A673 (cell line): ENCODE results near the gene ZNF107. TPM values are rescaled to one million over a fixed set of nuclear protein-coding genes. Genes with fewer than 3 reads are reported as not detected.

Experiments
- BruUV-seq: library from RNA; stranded (reverse); fragments of 400-500 nt; replicated peaks from 2 replicates; lab custom pipeline; 2021; lab: Mats Ljungman, UMichigan
- CTCF ChIA-PET: fragments of 300-600 bp; sonication (Branson Sonifier 250); formaldehyde crosslinking; loops from one replicate; lab custom pipeline; 2022; ENCODE audit warnings: antibody characterized with exemption; lab: Charles Lee
- POLR2A ChIA-PET: fragments of 300-600 bp; sonication (Branson Sonifier 250); formaldehyde crosslinking; loops from one replicate; lab custom pipeline; 2022; ENCODE audit warnings: antibody characterized with exemption; ENCODE audit not compliant: low non-redundant PET; lab: Charles Lee
- DNase-seq: peaks from one replicate; pipeline ENCODE4 v3.0.0-alpha.2; 2015; ENCODE audit warnings: low spot score
- H3K27ac ChIP-seq: fragments of 200-600 bp; sonication (generic); 2 replicates; pipeline ENCODE4 v1.5.1; 2016; ENCODE audit warnings: mixed run types, low read depth, mild to moderate bottlenecking, mixed read lengths, antibody characterized with exemption, low read length; ENCODE audit not compliant: poor library complexity, severe bottlenecking
- H3K27me3 ChIP-seq: fragments of 200-600 bp; sonication (generic); replicated peaks from 2 replicates; pipeline ENCODE4 v1.6.1; 2017; ENCODE audit warnings: mixed run types, low read depth, mild to moderate bottlenecking, mixed read lengths, antibody characterized with exemption, low read length; ENCODE audit not compliant: insufficient read depth, poor library complexity
- H3K36me3 ChIP-seq: fragments of 200-600 bp; sonication (generic); 2 replicates; pipeline ENCODE4 v1.6.1; 2016; ENCODE audit warnings: mixed run types, mild to moderate bottlenecking, mixed read lengths, antibody characterized with exemption, low read length; ENCODE audit not compliant: insufficient read depth, poor library complexity, severe bottlenecking
- H3K4me1 ChIP-seq: fragments of 200-600 bp; sonication (generic); 2 replicates; pipeline ENCODE4 v1.6.1; 2017; ENCODE audit warnings: mixed run types, mild to moderate bottlenecking, mixed read lengths, antibody characterized with exemption, low read length; ENCODE audit not compliant: insufficient read depth, poor library complexity, severe bottlenecking
- H3K4me3 ChIP-seq: fragments of 200-600 bp; sonication (generic); 2 replicates; pipeline ENCODE4 v1.5.1; 2016; ENCODE audit warnings: low read depth, mixed run types, mild to moderate bottlenecking, mixed read lengths, low read length; ENCODE audit not compliant: poor library complexity, severe bottlenecking
- H3K9me3 ChIP-seq: fragments of 200-600 bp; sonication (generic); 2 replicates; pipeline ENCODE4 v1.6.1; 2016; ENCODE audit warnings: mixed run types, low read depth, mild to moderate bottlenecking, mixed read lengths, antibody characterized with exemption, low read length; ENCODE audit not compliant: poor library complexity, severe bottlenecking
- EZH2 ChIP-seq: fragments of 200-600 bp; sonication (generic); IDR thresholded peaks from 2 replicates; pipeline ENCODE4 v1.6.1; 2017; ENCODE audit warnings: borderline replicate concordance, low read depth, mild to moderate bottlenecking, mixed read lengths, antibody characterized with exemption, low read length; ENCODE audit not compliant: poor library complexity, severe bottlenecking
- intact Hi-C: fragments of 100-400 bp; cut with micrococcal nuclease; formaldehyde crosslinking; loops from one replicate; pipeline ENCODE4 v1.10.0; 2022; ENCODE audit not compliant: unreplicated experiment
- total RNA-seq: library from RNA; stranded (reverse); gene quantifications from 2 replicates; pipeline ENCODE4 v1.2.3, GENCODE V29; 2021
- TF ChIP-seq, protein P1 (sequence below): fragments of 300-800, 200-600 bp; sonication (generic); conservative IDR thresholded peaks from 2 replicates; pipeline ENCODE4 v1.5.1; 2017; ENCODE audit warnings: low read depth, mild to moderate bottlenecking, antibody characterized with exemption, low read length, moderate library complexity, mixed read lengths

Gene ZNF107
- total RNA-seq, 1 experiment from 2014 or later, result 8.3 TPM

DNA sequence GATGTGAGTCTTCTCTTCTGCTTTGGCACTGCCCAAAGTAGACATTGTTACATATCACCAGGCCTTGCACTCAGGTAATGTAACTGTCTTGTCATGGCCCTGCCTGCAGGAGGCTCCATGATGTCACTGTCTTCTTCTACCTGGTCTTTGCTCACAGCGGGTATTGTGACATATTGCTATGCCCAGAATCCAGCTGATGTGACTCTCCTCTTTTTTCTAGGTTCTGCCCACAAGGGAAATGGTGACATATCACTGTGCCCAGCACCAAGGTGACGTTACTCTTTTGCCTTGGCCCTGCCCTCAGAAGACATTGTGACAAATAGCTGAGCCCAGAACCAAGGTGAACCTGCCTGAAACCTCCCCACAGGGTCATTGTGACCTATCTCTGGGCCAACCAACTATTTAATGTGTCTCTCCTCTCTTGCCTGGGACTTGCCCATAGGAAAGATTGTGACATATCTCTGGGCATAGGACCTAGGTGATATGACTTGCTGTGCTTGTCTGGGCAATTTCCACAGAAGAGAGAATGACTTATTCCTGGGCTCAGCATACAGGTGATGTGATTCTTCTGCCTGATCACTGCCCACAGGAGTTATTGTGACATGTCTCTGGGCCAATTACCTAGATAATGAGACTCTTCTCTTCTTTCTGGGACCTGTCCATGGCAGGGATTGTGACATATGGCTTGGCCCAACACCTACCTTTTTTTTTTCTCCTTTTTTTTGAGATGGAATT lies 26.5 kb upstream of the ZNF107 start:
- no TSS peak for BruUV-seq
- CTCF ChIA-PET, result no interaction called here
- TF ChIP-seq EZH2, result no peak
- TF ChIP-seq, protein P1, sequence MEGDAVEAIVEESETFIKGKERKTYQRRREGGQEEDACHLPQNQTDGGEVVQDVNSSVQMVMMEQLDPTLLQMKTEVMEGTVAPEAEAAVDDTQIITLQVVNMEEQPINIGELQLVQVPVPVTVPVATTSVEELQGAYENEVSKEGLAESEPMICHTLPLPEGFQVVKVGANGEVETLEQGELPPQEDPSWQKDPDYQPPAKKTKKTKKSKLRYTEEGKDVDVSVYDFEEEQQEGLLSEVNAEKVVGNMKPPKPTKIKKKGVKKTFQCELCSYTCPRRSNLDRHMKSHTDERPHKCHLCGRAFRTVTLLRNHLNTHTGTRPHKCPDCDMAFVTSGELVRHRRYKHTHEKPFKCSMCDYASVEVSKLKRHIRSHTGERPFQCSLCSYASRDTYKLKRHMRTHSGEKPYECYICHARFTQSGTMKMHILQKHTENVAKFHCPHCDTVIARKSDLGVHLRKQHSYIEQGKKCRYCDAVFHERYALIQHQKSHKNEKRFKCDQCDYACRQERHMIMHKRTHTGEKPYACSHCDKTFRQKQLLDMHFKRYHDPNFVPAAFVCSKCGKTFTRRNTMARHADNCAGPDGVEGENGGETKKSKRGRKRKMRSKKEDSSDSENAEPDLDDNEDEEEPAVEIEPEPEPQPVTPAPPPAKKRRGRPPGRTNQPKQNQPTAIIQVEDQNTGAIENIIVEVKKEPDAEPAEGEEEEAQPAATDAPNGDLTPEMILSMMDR, result no peak
- intact Hi-C loops, result no loop called here
- H3K9me3 ChIP-seq, result peaks cover 10% of the 10 kb centered on the region
- no peak overlapping the region for H3K4me3 ChIP-seq
- H3K36me3 ChIP-seq, result no peaks in the 10 kb centered on the region
- DNase-seq, result no peak
- no peaks in the 10 kb centered on the region for H3K4me1 ChIP-seq
- no peak overlapping the region for H3K27ac ChIP-seq
- H3K27me3 ChIP-seq, result no peaks in the 10 kb centered on the region
- POLR2A ChIA-PET, result no interaction called here

DNA sequence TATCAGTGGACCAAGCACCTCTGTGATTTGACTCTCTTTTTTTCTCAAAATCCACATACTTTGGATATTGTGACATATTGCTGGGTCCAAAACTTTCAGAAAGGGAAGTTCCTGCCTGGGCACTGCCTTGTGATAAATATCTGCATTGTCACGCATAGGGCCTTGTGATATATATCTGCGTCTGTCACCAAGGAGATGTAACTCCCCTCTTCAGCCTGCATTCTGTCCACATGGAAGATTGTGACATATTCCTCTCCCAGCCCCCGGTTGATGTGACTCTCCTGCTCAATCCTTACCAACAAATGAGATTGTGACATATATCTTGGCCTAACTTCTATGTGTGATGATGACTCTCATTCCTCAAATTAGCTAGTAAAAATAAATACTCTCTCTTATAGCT lies 25.4 kb upstream of the ZNF107 start:
- no peak overlapping the region for H3K4me3 ChIP-seq
- H3K4me1 ChIP-seq, result no peaks in the 10 kb centered on the region
- H3K27ac ChIP-seq, result no peak overlapping the region
- H3K9me3 ChIP-seq, result peaks cover 10% of the 10 kb centered on the region
- H3K36me3 ChIP-seq, result no peaks in the 10 kb centered on the region
- no peak for DNase-seq
- TF ChIP-seq, protein P1, result no peak
- no peak for TF ChIP-seq EZH2
- no TSS peak for BruUV-seq
- POLR2A ChIA-PET, result no interaction called here
- CTCF ChIA-PET, result no interaction called here
- no peaks in the 10 kb centered on the region for H3K27me3 ChIP-seq
- intact Hi-C loops, result no loop called here

DNA sequence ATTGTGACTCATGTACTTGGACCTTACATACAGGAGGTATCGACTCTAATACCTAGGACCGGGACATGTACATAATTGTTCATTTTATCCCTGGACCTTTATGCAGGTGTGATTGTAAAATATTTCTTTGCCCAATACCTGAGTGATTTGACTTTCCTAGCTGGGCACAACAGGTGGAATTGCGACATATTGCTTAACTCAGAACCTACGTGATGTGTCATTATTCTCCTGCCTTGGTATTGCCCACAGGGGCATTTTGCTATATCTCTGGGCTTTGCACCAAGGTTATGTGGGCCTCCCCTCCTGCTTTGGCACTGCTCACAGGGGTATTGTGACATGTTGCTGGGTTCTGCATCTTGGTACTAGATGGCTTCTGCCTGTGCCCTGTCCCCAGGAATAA lies 23.9 kb upstream of the ZNF107 start:
- no peaks in the 10 kb centered on the region for H3K4me1 ChIP-seq
- intact Hi-C loops, result no loop called here
- H3K27me3 ChIP-seq, result no peaks in the 10 kb centered on the region
- DNase-seq, result no peak
- no peaks in the 10 kb centered on the region for H3K36me3 ChIP-seq
- TF ChIP-seq, protein P1, result no peak
- no peak for TF ChIP-seq EZH2
- no peaks in the 10 kb centered on the region for H3K9me3 ChIP-seq
- CTCF ChIA-PET, result no interaction called here
- H3K27ac ChIP-seq, result no peak overlapping the region
- POLR2A ChIA-PET, result no interaction called here
- BruUV-seq, result no TSS peak
- no peak overlapping the region for H3K4me3 ChIP-seq
